ENCODE measurements around the gene IFTAP. TPM values are rescaled to one million over a fixed set of nuclear protein-coding genes. Genes with fewer than 3 reads are reported as not detected.
A peak's percentile ranks its signal among the peaks of the same experiment; 100 is the strongest.
"Not testable (repeated sequence)": the region's sequence is repeated elsewhere in the genome, so short reads cannot be mapped to it uniquely, and the experiment has no call there.

The IFTAP gene
- total and polyA plus RNA-seq, 11 donors = 30.9 to 89.0 (median 42.5) TPM

DNA sequence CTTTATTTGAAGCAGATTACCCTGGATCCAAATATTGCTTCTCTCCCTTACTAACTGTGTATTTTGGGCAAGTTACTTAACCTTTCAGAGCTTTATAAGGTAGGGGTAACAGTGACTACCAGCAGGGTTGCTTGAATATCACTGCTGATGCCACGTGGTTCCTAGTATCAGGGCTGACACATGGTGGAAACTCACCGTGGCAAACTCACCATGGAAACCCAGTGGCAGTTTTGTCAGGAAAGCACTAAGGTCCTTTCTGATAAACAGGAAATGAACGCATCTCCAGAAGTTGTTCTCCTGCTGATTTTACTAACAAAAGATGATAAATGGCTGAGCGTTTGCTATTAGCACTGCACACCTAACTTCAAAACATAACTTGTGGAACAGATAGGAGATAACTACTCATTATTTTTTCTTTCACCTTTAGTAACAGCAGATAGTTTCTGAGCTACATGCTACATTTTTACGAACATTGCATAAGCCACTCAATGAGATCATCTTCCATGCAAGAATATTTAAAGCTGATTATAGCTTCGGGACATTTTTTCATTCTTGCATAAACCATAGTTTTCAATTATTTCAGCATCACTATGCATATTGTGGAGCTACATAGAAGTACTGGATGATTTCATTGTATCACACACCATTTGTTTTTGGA is 63.4 kb downstream of the IFTAP start:
- Histone ChIP-seq H3K27me3 (no peaks in the 10 kb centered on the region), H3K36me3 (peaks cover 0 to 24% (median 5%) of the 10 kb centered on the region in 9 donors), H3K9me3 (peaks cover 0 to 8% (median 0%) of the 10 kb centered on the region in 12 donors), H3K4me1 (no peaks in the 10 kb centered on the region), H3K4me3 (no peak overlapping the region), H3K27ac (no peak overlapping the region)
- ATAC-seq (no peak), DNase-seq (no peak)
- no peak for TF ChIP-seq POLR2A (IDR thresholded peaks at IDR 0.05)
- TF ChIP-seq, protein P1, sequence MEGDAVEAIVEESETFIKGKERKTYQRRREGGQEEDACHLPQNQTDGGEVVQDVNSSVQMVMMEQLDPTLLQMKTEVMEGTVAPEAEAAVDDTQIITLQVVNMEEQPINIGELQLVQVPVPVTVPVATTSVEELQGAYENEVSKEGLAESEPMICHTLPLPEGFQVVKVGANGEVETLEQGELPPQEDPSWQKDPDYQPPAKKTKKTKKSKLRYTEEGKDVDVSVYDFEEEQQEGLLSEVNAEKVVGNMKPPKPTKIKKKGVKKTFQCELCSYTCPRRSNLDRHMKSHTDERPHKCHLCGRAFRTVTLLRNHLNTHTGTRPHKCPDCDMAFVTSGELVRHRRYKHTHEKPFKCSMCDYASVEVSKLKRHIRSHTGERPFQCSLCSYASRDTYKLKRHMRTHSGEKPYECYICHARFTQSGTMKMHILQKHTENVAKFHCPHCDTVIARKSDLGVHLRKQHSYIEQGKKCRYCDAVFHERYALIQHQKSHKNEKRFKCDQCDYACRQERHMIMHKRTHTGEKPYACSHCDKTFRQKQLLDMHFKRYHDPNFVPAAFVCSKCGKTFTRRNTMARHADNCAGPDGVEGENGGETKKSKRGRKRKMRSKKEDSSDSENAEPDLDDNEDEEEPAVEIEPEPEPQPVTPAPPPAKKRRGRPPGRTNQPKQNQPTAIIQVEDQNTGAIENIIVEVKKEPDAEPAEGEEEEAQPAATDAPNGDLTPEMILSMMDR (IDR thresholded peaks at IDR 0.05) = no peak
- intact Hi-C loops (cut with DNase I) = no loop called here
- WGBS, 4 donors = 73 to 85% (median 75%) methylated on average over 6 of the region's 6 CpGs

DNA sequence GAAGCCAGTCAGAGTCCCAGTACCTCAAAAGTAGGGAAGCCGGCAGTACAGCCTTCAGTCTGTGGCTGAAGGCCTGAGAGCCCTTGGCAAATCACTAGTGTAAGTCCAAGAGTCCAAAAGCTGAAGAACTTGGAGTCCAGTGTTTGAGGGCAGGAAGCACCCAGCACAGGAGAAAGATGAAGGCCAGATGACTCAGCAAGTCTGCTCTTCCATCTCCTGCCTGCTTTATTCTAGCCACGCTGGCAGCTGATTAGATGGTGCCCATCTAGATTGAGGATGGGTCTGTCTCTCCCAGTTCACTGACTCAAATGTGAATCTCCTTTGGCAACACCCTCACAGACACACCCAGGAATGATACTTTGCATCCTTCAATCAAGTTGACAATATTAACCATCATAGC is 67.1 kb downstream of the IFTAP start:
- not testable (repeated sequence) for H3K4me1 ChIP-seq, ATAC-seq, H3K9me3 ChIP-seq, H3K4me3 ChIP-seq, DNase-seq, H3K27me3 ChIP-seq, H3K27ac ChIP-seq
- peaks cover 0 to 20% (median 5%) of the 10 kb centered on the region in 9 donors for H3K36me3 ChIP-seq
- intact Hi-C loops (cut with DNase I) = loop anchor here in 1 of 10 donors (10.0 kb wide), 1 partner anchor 57 kb away; no protein-coding TSS in a partner anchor
- WGBS, 4 donors = 86 to 96% (median 88%) methylated on average over 2 of the region's 2 CpGs

DNA sequence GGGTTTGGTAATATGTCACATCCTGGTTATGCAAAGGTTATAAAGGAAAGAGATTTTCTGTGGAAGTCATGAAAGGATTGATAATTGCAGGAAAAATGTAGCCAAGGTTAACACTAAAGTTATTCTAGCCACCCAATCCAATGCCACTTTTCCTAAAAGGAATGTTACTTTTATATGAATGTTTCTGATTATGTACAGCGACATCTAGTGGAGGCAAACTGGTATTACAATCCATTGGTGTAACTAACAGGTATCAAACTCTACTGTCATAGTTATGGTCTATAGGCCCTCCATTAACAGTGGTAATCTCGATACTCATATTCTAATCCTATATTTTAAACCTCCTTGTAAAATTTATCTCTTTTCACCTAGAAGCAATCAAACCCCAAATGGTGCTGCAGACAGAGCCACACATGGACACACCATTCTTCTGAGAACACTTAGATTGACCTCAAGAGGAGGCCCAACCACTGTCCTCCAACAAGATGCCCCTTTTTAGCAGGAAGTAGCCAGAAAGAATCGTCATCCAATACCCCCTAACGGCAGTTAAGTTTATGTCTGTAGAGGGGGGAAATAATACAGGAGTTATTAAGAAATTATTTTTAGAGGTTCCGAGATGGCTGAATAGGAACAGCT is 78.6 kb downstream of the IFTAP start:
- no peaks in the 10 kb centered on the region for H3K4me1 ChIP-seq
- intact Hi-C loops (cut with DNase I) = loop anchor here (1.0 to 5.0 kb wide), 3 partner anchors 106 to 111 kb away; partner anchors contain the start of gene RAG1 (in 2 of the 10)
- no peak overlapping the region for H3K4me3 ChIP-seq
- no peak overlapping the region for H3K27ac ChIP-seq
- no peak for TF ChIP-seq POLR2A (IDR thresholded peaks at IDR 0.05)
- TF ChIP-seq, protein P1 (IDR thresholded peaks at IDR 0.05) = peak; percentile 77 to 97 (median 87)
- H3K9me3 ChIP-seq = peaks cover 0 to 18% (median 0%) of the 10 kb centered on the region in 12 donors
- H3K27me3 ChIP-seq = no peaks in the 10 kb centered on the region
- 57 to 67% (median 59%) methylated on average over 5 of the region's 5 CpGs for WGBS, 4 donors
- no peak for ATAC-seq
- DNase-seq = no peak
- no peaks in the 10 kb centered on the region for H3K36me3 ChIP-seq

DNA sequence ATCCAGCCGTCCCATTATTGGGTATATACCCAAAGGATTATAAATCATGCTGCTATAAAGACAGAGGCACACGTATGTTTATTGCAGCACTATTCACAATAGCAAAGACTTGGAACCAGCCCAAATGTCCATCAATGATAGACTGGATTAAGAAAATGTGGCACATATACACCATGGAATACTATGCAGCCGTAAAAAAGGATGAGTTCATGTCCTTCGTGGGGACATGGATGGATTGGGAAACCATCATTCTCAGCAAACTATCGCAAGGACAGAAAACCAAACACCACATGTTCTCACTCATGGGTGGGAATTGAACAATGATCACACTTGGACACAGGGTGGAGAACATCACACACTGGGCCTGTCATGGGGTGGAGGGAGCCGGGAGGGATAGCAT is 85.2 kb downstream of the IFTAP start:
- ATAC-seq; H3K27me3 ChIP-seq; intact Hi-C loops (cut with DNase I); H3K27ac ChIP-seq; H3K36me3 ChIP-seq; H3K4me1 ChIP-seq; H3K4me3 ChIP-seq; DNase-seq: not testable (repeated sequence)
- WGBS, 4 donors = 89 to 96% (median 93%) methylated on average over 6 of the region's 6 CpGs
- peaks cover 0 to 17% (median 0%) of the 10 kb centered on the region in 12 donors for H3K9me3 ChIP-seq

DNA sequence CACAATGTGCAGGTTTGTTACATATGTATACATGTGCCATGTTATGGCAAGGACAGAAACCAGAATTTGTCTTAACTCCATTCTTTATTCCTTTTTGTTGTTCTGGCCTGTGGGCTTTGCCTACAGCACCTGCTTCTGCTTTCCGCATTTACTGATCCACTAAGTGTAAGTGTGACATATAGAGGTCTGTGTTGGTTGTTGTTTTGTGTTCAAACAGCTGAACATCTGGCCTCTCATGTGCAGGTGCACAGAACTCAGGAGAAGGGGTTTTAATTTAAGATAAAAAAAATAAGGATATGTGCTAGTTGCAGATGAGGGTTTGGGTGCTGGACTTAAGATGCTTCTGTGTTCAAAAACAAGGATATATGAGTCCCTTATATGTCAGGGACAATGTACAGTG is 89.5 kb downstream of the IFTAP start:
- H3K27me3 ChIP-seq = no peaks in the 10 kb centered on the region
- WGBS, 4 donors = 92 to 97% (median 95%) methylated on average over 1 of the region's 1 CpG
- no peak for DNase-seq

More for the DNA sequence above, 89.5 kb downstream of the IFTAP start:
- Histone ChIP-seq H3K4me1 (no peaks in the 10 kb centered on the region), H3K4me3 (no peak overlapping the region), H3K36me3 (no peaks in the 10 kb centered on the region), H3K27ac (no peak overlapping the region), H3K9me3 (peaks cover 0 to 7% (median 0%) of the 10 kb centered on the region in 12 donors)
- no peak for ATAC-seq
- TF ChIP-seq, protein P1 (IDR thresholded peaks at IDR 0.05) = no peak
- intact Hi-C loops (cut with DNase I) = no loop called here
